ENCODE results near the gene IPP.
"Not testable (repeated sequence)": the region's sequence is repeated elsewhere in the genome, so short reads cannot be mapped to it uniquely, and the experiment has no call there.

Gene IPP

DNA sequence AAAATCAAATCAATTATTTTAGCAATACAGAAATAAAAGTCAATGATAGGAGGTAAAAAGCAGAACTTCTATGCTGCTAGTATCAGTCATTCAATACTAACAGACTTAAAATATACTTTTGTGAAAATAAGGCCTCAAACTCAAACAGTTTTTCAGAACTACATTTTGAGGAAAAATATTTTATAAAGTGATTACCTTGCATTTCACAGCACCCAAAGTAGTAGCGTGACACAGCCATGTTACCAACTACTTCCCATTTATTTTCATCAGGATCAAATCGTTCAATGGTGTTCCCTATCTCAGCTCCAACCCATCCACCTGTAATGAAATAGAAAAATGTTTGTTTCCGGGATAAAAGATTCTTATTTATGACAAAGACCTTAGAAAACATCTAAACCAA lies 33.8 kb downstream of the IPP start:
- no peak for TF ChIP-seq EZH2phosphoT487 (IDR thresholded peaks at IDR 0.05; ENCODE audit: borderline replicate concordance, low read length)
- TF ChIP-seq, protein P1, sequence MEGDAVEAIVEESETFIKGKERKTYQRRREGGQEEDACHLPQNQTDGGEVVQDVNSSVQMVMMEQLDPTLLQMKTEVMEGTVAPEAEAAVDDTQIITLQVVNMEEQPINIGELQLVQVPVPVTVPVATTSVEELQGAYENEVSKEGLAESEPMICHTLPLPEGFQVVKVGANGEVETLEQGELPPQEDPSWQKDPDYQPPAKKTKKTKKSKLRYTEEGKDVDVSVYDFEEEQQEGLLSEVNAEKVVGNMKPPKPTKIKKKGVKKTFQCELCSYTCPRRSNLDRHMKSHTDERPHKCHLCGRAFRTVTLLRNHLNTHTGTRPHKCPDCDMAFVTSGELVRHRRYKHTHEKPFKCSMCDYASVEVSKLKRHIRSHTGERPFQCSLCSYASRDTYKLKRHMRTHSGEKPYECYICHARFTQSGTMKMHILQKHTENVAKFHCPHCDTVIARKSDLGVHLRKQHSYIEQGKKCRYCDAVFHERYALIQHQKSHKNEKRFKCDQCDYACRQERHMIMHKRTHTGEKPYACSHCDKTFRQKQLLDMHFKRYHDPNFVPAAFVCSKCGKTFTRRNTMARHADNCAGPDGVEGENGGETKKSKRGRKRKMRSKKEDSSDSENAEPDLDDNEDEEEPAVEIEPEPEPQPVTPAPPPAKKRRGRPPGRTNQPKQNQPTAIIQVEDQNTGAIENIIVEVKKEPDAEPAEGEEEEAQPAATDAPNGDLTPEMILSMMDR (IDR thresholded peaks at IDR 0.05; ENCODE audit: low read depth, low read length, poor library complexity, severe bottlenecking) = no peak
- H4K20me1 ChIP-seq (ENCODE audit: control insufficient read depth, insufficient read depth, low read depth, low read length) = no peaks in the 10 kb centered on the region
- no peak overlapping the region for H3K4me2 ChIP-seq (ENCODE audit: low read length)
- H3K27ac ChIP-seq (ENCODE audit: low read depth, low read length) = no peak overlapping the region
- H3K4me3 ChIP-seq (ENCODE audit: low read length) = no peak overlapping the region
- no peaks in the 10 kb centered on the region for H3K4me1 ChIP-seq (ENCODE audit: control insufficient read depth, low read length)
- H3K27me3 ChIP-seq (ENCODE audit: control insufficient read depth, low read length) = no peaks in the 10 kb centered on the region
- H3K79me2 ChIP-seq (ENCODE audit: control insufficient read depth, low read length) = no peaks in the 10 kb centered on the region
- peaks cover 2% of the 10 kb centered on the region; the same call in 1 of the 2 replicates for H3F3A ChIP-seq (ENCODE audit: control insufficient read depth, insufficient read depth)
- H3K9me2 ChIP-seq (replicated peaks; ENCODE audit: control insufficient read depth, low read length) = no peaks in the 10 kb centered on the region
- H3K9me3 ChIP-seq (ENCODE audit: control insufficient read depth, insufficient read depth, low read length) = no peaks in the 10 kb centered on the region
- no peaks in the 10 kb centered on the region for H3K36me3 ChIP-seq (ENCODE audit: control insufficient read depth, low read length)

DNA sequence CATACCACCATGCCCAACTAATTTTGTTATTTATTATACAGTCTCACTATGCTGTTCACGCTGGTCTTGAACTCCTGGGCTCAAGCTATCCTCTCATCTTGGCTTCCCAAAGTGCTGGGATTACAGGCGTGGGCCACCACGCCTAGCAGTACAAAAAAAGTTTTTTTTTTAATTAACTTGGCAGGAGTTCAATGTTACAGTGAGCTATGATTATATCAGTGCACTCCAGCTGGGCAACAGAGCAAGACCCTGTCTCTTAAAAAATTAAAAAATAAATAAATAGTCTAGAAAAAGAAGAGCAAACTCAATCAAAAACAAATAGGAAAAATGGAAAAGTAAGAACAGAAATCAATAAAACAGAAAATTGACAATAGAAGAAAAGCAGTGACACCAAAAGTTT lies 36.7 kb downstream of the IPP start:
- TF ChIP-seq, protein P1 (IDR thresholded peaks at IDR 0.05; ENCODE audit: low read depth, low read length, poor library complexity, severe bottlenecking) = no peak
- no peak for TF ChIP-seq EZH2phosphoT487 (IDR thresholded peaks at IDR 0.05; ENCODE audit: borderline replicate concordance, low read length)
- Histone ChIP-seq H3K36me3 (ENCODE audit: control insufficient read depth, low read length) (no peaks in the 10 kb centered on the region), H3K27me3 (ENCODE audit: control insufficient read depth, low read length) (no peaks in the 10 kb centered on the region), H3K27ac (ENCODE audit: low read depth, low read length) (no peak overlapping the region), H3K4me2 (ENCODE audit: low read length) (no peak overlapping the region), H3K9me3 (ENCODE audit: control insufficient read depth, insufficient read depth, low read length) (no peaks in the 10 kb centered on the region), H3K4me3 (ENCODE audit: low read length) (no peak overlapping the region), H3F3A (ENCODE audit: control insufficient read depth, insufficient read depth) (no peaks in the 10 kb centered on the region), H4K20me1 (ENCODE audit: control insufficient read depth, insufficient read depth, low read depth, low read length) (no peaks in the 10 kb centered on the region), H3K4me1 (ENCODE audit: control insufficient read depth, low read length) (no peaks in the 10 kb centered on the region), H3K9me2 (replicated peaks; ENCODE audit: control insufficient read depth, low read length) (no peaks in the 10 kb centered on the region), H3K79me2 (ENCODE audit: control insufficient read depth, low read length) (no peaks in the 10 kb centered on the region)

DNA sequence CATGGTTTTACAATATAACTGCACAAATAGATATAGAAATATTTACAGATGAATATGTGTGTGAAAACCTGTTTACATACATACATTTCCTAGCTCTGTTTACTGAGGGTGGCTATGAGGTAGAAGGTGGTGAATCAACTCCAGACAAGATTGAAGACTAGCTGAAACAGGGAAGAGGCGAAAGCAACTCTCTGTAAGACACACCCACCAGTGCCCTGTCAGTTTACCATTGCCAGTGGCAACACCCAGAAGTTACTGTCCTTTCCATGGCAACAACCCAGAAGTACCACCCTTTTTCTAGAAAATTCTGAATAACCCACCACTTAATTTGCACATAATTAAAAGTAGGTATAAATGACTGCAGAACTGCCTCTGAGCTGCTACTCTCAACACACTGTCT lies 45.8 kb downstream of the IPP start:
- peaks cover 3% of the 10 kb centered on the region; the same call in 1 of the 2 replicates for H3F3A ChIP-seq (ENCODE audit: control insufficient read depth, insufficient read depth)
- TF ChIP-seq, protein P1 (IDR thresholded peaks at IDR 0.05; ENCODE audit: low read depth, low read length, poor library complexity, severe bottlenecking) = no peak
- TF ChIP-seq EZH2phosphoT487 (IDR thresholded peaks at IDR 0.05; ENCODE audit: borderline replicate concordance, low read length) = no peak
- no peaks in the 10 kb centered on the region for H3K4me1 ChIP-seq (ENCODE audit: control insufficient read depth, low read length)
- no peaks in the 10 kb centered on the region for H3K79me2 ChIP-seq (ENCODE audit: control insufficient read depth, low read length)
- H4K20me1 ChIP-seq (ENCODE audit: control insufficient read depth, insufficient read depth, low read depth, low read length) = no peaks in the 10 kb centered on the region
- no peak overlapping the region for H3K4me2 ChIP-seq (ENCODE audit: low read length)
- H3K9me2 ChIP-seq (replicated peaks; ENCODE audit: control insufficient read depth, low read length) = no peaks in the 10 kb centered on the region
- no peaks in the 10 kb centered on the region for H3K27me3 ChIP-seq (ENCODE audit: control insufficient read depth, low read length)
- H3K4me3 ChIP-seq (ENCODE audit: low read length) = no peak overlapping the region
- no peak overlapping the region for H3K27ac ChIP-seq (ENCODE audit: low read depth, low read length)
- no peaks in the 10 kb centered on the region for H3K36me3 ChIP-seq (ENCODE audit: control insufficient read depth, low read length)
- H3K9me3 ChIP-seq (ENCODE audit: control insufficient read depth, insufficient read depth, low read length) = no peaks in the 10 kb centered on the region

DNA sequence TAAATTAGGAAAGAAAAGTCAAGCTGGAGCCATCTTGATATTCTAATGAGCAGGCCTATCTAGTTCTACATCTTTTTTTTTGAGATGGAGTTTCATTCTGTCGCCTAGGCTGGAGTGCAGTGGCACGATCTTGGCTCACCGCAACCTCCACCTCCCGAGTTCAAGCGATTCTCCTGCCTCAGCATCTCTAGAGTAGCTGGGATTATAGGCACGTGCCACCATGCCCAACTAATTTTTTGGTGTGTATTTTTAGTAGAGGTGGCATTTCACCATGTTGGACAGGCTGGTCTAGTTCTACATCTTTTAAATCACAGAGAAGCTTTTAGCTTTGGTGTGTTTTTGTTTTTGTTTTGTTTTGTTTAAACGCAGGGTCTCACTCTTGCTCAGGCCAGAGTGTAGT lies 55.6 kb downstream of the IPP start:
- Histone ChIP-seq H3K9me3 (ENCODE audit: control insufficient read depth, insufficient read depth, low read length) (no peaks in the 10 kb centered on the region), H3F3A (ENCODE audit: control insufficient read depth, insufficient read depth) (peaks cover 24% of the 10 kb centered on the region), H4K20me1 (ENCODE audit: control insufficient read depth, insufficient read depth, low read depth, low read length) (no peaks in the 10 kb centered on the region), H3K4me2 (ENCODE audit: low read length) (no peak overlapping the region), H3K9me2 (replicated peaks; ENCODE audit: control insufficient read depth, low read length) (no peaks in the 10 kb centered on the region), H3K4me1 (ENCODE audit: control insufficient read depth, low read length) (peaks cover 6% of the 10 kb centered on the region), H3K79me2 (ENCODE audit: control insufficient read depth, low read length) (peaks cover 22% of the 10 kb centered on the region), H3K27ac (ENCODE audit: low read depth, low read length) (no peak overlapping the region), H3K36me3 (ENCODE audit: control insufficient read depth, low read length) (peaks cover 68% of the 10 kb centered on the region), H3K4me3 (ENCODE audit: low read length) (no peak overlapping the region), H3K27me3 (ENCODE audit: control insufficient read depth, low read length) (no peaks in the 10 kb centered on the region)
- TF ChIP-seq EZH2phosphoT487 (IDR thresholded peaks at IDR 0.05; ENCODE audit: borderline replicate concordance, low read length) = no peak
- TF ChIP-seq, protein P1 (IDR thresholded peaks at IDR 0.05; ENCODE audit: low read depth, low read length, poor library complexity, severe bottlenecking) = no peak

DNA sequence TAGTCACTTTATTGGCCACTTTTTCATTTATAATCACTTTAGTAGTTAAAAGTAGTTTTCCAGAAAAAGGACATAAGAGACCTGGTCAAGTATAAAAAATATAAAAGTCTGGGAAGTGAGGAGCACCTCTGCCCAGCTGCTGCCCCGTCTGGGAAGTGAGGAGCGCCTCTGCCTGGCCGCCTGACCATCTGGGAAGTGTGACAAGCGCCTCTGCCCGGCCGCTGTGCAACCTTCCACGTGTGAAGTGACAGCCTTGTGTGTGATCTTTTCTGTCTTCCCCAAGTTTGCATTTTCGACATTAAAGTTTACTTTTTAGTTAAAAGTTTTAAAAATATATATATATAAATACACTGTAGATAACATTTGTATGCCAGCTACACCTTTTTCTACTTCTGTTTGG lies 56.6 kb downstream of the IPP start:
- H3K36me3 ChIP-seq (ENCODE audit: control insufficient read depth, low read length) = peaks cover 76% of the 10 kb centered on the region
- not testable (repeated sequence) for H3K9me2 ChIP-seq (replicated peaks; ENCODE audit: control insufficient read depth, low read length); H3K27me3 ChIP-seq (ENCODE audit: control insufficient read depth, low read length)

More for the DNA sequence above, 56.6 kb downstream of the IPP start:
- peaks cover 32% of the 10 kb centered on the region for H3K79me2 ChIP-seq (ENCODE audit: control insufficient read depth, low read length)
- peaks cover 24% of the 10 kb centered on the region for H3F3A ChIP-seq (ENCODE audit: control insufficient read depth, insufficient read depth)
- peaks cover 14% of the 10 kb centered on the region for H3K4me1 ChIP-seq (ENCODE audit: control insufficient read depth, low read length)
- not testable (repeated sequence) for H3K4me2 ChIP-seq (ENCODE audit: low read length); H3K9me3 ChIP-seq (ENCODE audit: control insufficient read depth, insufficient read depth, low read length); H4K20me1 ChIP-seq (ENCODE audit: control insufficient read depth, insufficient read depth, low read depth, low read length); H3K27ac ChIP-seq (ENCODE audit: low read depth, low read length); H3K4me3 ChIP-seq (ENCODE audit: low read length)

Measured in DOHH2 (cell line).